ENCODE data around the gene CACNG1.

GRCh38 chr17:67063141-67063540 is 18.8 kb downstream of the CACNG1 start:
- TF ChIP-seq CTCF (IDR thresholded peaks at IDR 0.05) (no peak), POLR2A (IDR thresholded peaks at IDR 0.05) (no peak), POLR2AphosphoS5 (IDR thresholded peaks at IDR 0.05) (no peak), EP300 (IDR thresholded peaks at IDR 0.05) (no peak)
